A549 (cell line): ENCODE measurements around the gene SCART1. TPM values are rescaled to one million over a fixed set of nuclear protein-coding genes. Genes with fewer than 3 reads are reported as not detected.
"Not testable (repeated sequence)": the region's sequence is repeated elsewhere in the genome, so short reads cannot be mapped to it uniquely, and the experiment has no call there.

Source experiments
- ATAC-seq, 2 experiments: fragments of 200-7000 bp in 1 of 2; fragments of >200 bp in 1 of 2; cut with Nextera tagmentation in 1 of 2; cut with Tn5 transposase in 1 of 2; 3 replicates each; pipeline versions ENCODE4 v1.8.0 to v1.9.1; 2018 to 2020; ENCODE audit warnings: mild to moderate bottlenecking in 1 of 2, moderate library complexity in 1 of 2
- CTCF ChIA-PET: fragments of 300-600 bp; sonication (Branson Sonifier 250); formaldehyde crosslinking; extraction: SDS; loops from one replicate; lab custom pipeline; 2021; ENCODE audit warnings: antibody characterized with exemption, inconsistent platforms; lab: Yijun Ruan, JAX
- POLR2A ChIA-PET: fragments of 350-600 bp; formaldehyde crosslinking; extraction: SDS; loops from one replicate; lab custom pipeline; 2021; ENCODE audit warnings: antibody characterized with exemption, inconsistent platforms; lab: Yijun Ruan, JAX
- DNase-seq, 2 experiments: peaks; one replicate each; pipeline versions ENCODE4 v3.0.0 to v3.0.0-alpha.2; 2011 to 2016; ENCODE audit warnings: low read depth in 1 of 2, low spot score in 1 of 2
- FAIRE-seq: peaks from 2 replicates; lab custom pipeline; 2011; peaks lifted over from hg19 to GRCh38; lab: Jason Lieb, UNC
- H3K27ac ChIP-seq, 2 experiments: fragments of >200 bp; sonication (Bioruptor Twin); formaldehyde crosslinking; 3 replicates each; pipeline ENCODE4 v1.5.1; 2016 to 2017
- H3K4me1 ChIP-seq: fragments of >200 bp; sonication (Bioruptor Twin); formaldehyde crosslinking; 3 replicates; pipeline ENCODE4 v1.6.1; 2016
- H3K4me2 ChIP-seq: fragments of >200 bp; sonication (Bioruptor Twin); formaldehyde crosslinking; 3 replicates; pipeline ENCODE4 v1.6.1; 2016
- H3K4me3 ChIP-seq: fragments of >200 bp; sonication (Bioruptor Twin); formaldehyde crosslinking; 3 replicates; pipeline ENCODE4 v1.5.1; 2016
- H3K9me3 ChIP-seq: fragments of >200 bp; sonication (Bioruptor Twin); formaldehyde crosslinking; 3 replicates; pipeline ENCODE4 v1.6.1; 2016
- CBX8 ChIP-seq: fragments of 200-600 bp; sonication (generic); IDR thresholded peaks from 2 replicates; pipeline ENCODE4 v1.6.1; 2016
- EHF ChIP-seq: fragments of 250-450 bp; sonication (Bioruptor Pico); IDR thresholded peaks from 2 replicates; pipeline ENCODE4 v1.5.0; 2020; ENCODE audit warnings: mild to moderate bottlenecking
- EHMT2 ChIP-seq: fragments of 200-600 bp; sonication (generic); IDR thresholded peaks from 2 replicates; pipeline ENCODE4 v1.6.1; 2016; ENCODE audit warnings: antibody characterized with exemption, low read depth, mild to moderate bottlenecking, moderate library complexity
- EP300 ChIP-seq, 2 experiments: fragments of >200 bp; sonication (Bioruptor Twin); formaldehyde crosslinking; IDR thresholded peaks; 2 replicates in 1 of 2; 3 replicates in 1 of 2; pipeline ENCODE4 v1.6.1; 2016 to 2017
- FOXS1 ChIP-seq: fragments of 250-450 bp; sonication (Bioruptor Pico); IDR thresholded peaks from 2 replicates; pipeline ENCODE4 v1.5.0; 2020; ENCODE audit warnings: mild to moderate bottlenecking, moderate library complexity
- GATA3 ChIP-seq: IDR thresholded peaks from 2 replicates; pipeline ENCODE4 v1.6.1; 2012; ENCODE audit warnings: borderline replicate concordance
- HOXA7 ChIP-seq: fragments of 250-450 bp; sonication (Bioruptor Pico); IDR thresholded peaks from 2 replicates; pipeline ENCODE4 v1.5.0; 2020; ENCODE audit warnings: mild to moderate bottlenecking, moderate library complexity
- HOXB13 ChIP-seq: fragments of 250-450 bp; sonication (Bioruptor Pico); IDR thresholded peaks from 2 replicates; pipeline ENCODE4 v1.5.0; 2020; ENCODE audit warnings: low read depth, mild to moderate bottlenecking, moderate library complexity
- JUNB ChIP-seq: fragments of >200 bp; sonication (Bioruptor Twin); formaldehyde crosslinking; IDR thresholded peaks from 2 replicates; pipeline ENCODE4 v1.6.1; 2016
- KDM5A ChIP-seq: fragments of 200-600 bp; sonication (generic); IDR thresholded peaks from 2 replicates; pipeline ENCODE4 v1.6.1; 2016; ENCODE audit warnings: antibody characterized with exemption, mild to moderate bottlenecking
- MAFK ChIP-seq: fragments of 450-650 bp; IDR thresholded peaks from 2 replicates; pipeline ENCODE4 v1.6.1; 2014; ENCODE audit not compliant: partially characterized antibody
- MAX ChIP-seq: IDR thresholded peaks from 2 replicates; pipeline ENCODE4 v1.6.1; 2012
- MYC ChIP-seq: IDR thresholded peaks from 2 replicates; pipeline ENCODE4 v1.6.1; 2012; ENCODE audit warnings: mild to moderate bottlenecking, inconsistent platforms, low read length, improper control_type of control experiment, borderline replicate concordance
- NFE2L2 ChIP-seq: fragments of 150-350 bp; conservative IDR thresholded peaks from 2 replicates; pipeline ENCODE4 v1.6.1; 2014; ENCODE audit warnings: low read length
- NR3C1 ChIP-seq: fragments of >200 bp; sonication (Bioruptor Twin); formaldehyde crosslinking; IDR thresholded peaks from 3 replicates; pipeline ENCODE4 v1.6.1; 2017
- POLR2A ChIP-seq: IDR thresholded peaks from 2 replicates; pipeline ENCODE4 v1.6.1; 2012; ENCODE audit warnings: mild to moderate bottlenecking, low read length
- POLR2AphosphoS2 ChIP-seq: conservative IDR thresholded peaks from 2 replicates; pipeline ENCODE4 v1.6.1; 2012; ENCODE audit warnings: low read length, improper control_type of control experiment, inconsistent platforms
- RARB ChIP-seq: fragments of 250-450 bp; sonication (Bioruptor Pico); IDR thresholded peaks from 2 replicates; pipeline ENCODE4 v1.8.0; 2021; ENCODE audit warnings: mild to moderate bottlenecking, moderate library complexity
- RCOR1 ChIP-seq: fragments of 150-350 bp; IDR thresholded peaks from 2 replicates; pipeline ENCODE4 v1.6.1; 2014; ENCODE audit warnings: antibody characterized with exemption, low read length, low read depth
- RFX5 ChIP-seq: fragments of 450-650 bp; IDR thresholded peaks from 2 replicates; pipeline ENCODE4 v1.7.1; 2014; ENCODE audit warnings: antibody characterized with exemption, mild to moderate bottlenecking, moderate library complexity
- TFCP2L1 ChIP-seq: fragments of 250-450 bp; sonication (Bioruptor Pico); IDR thresholded peaks from 2 replicates; pipeline ENCODE4 v1.5.0; 2021; ENCODE audit warnings: mild to moderate bottlenecking
- TP53 ChIP-seq: fragments of 250-450 bp; sonication (Bioruptor Pico); IDR thresholded peaks from 2 replicates; pipeline ENCODE4 v1.5.0; 2021; ENCODE audit warnings: mild to moderate bottlenecking, moderate library complexity
- ZC3H11A ChIP-seq: fragments of 450-650 bp; IDR thresholded peaks from 2 replicates; pipeline ENCODE4 v1.6.1; 2014; ENCODE audit warnings: antibody characterized with exemption, mild to moderate bottlenecking
- WGBS: methylation state at CpG from one replicate; pipeline ENCODE4 v1.1.6; 2017; ENCODE audit errors: missing lambda C conversion rate; 5-methylcytosine and 5-hydroxymethylcytosine counted together
- polyA plus RNA-seq, 4 experiments: library from polyadenylated mRNA; depleted of rRNA in 3 of 4; stranded (reverse); fragments of >200 nt; fragmentation: RNase III in 1 of 4; extraction: RNeasy Plus Mini Kit Qiagen cat#74134 plus additional on column Dnase treatment in 1 of 4; gene quantifications; 2 replicates in 3 of 4; 3 replicates in 1 of 4; pipeline ENCODE4 v1.2.3, GENCODE V29; 2011 to 2017
- TF ChIP-seq, protein P1 (sequence below): fragments of 450-650 bp; IDR thresholded peaks from 2 replicates; pipeline ENCODE4 v1.6.1; 2014; ENCODE audit warnings: antibody characterized with exemption
- TF ChIP-seq, protein P2 (sequence below): fragments of 150-350 bp; IDR thresholded peaks from 2 replicates; pipeline ENCODE4 v1.6.1; 2014; ENCODE audit warnings: low read depth, mild to moderate bottlenecking, low read length
- TF ChIP-seq, protein P3 (sequence below): fragments of >200 bp; sonication (Bioruptor Twin); formaldehyde crosslinking; IDR thresholded peaks from 3 replicates; pipeline ENCODE4 v1.5.1; 2016
- TF ChIP-seq, protein P4 (sequence below): IDR thresholded peaks from 2 replicates; pipeline ENCODE4 v1.6.1; 2012; ENCODE audit warnings: low read depth, borderline replicate concordance
- TF ChIP-seq, protein P5 (sequence below): fragments of >200 bp; sonication (Bioruptor Twin); formaldehyde crosslinking; IDR thresholded peaks from 2 replicates; pipeline ENCODE4 v1.6.1; 2016

SCART1 gene
- polyA plus RNA-seq, 2 of the 4 experiments (the other 2 are of a cell fraction): 0.37 to 0.96 TPM

- no peak for DNase-seq
- Histone ChIP-seq H3K4me2 (no peak overlapping the region), H3K9me3 (no peaks in the 10 kb centered on the region; the same call in 2 of the 3 replicates), H3K4me1 (no peaks in the 10 kb centered on the region), H3K27ac (no peak overlapping the region), H3K4me3 (no peak overlapping the region)
- ChIA-PET CTCF (no interaction called here), POLR2A (no interaction called here)
- FAIRE-seq: no peak
- WGBS: 49% methylated on average over 17 of the region's 17 CpGs
- no peak for TF ChIP-seq GATA3
- TF ChIP-seq NR3C1: no peak
- TF ChIP-seq ZC3H11A: no peak
- TF ChIP-seq POLR2AphosphoS2: no peak
- TF ChIP-seq KDM5A: no peak
- no peak for TF ChIP-seq POLR2A
- TF ChIP-seq HOXB13 (CRISPR knock-in tag): no peak
- TF ChIP-seq RFX5: no peak
- TF ChIP-seq, protein P1, sequence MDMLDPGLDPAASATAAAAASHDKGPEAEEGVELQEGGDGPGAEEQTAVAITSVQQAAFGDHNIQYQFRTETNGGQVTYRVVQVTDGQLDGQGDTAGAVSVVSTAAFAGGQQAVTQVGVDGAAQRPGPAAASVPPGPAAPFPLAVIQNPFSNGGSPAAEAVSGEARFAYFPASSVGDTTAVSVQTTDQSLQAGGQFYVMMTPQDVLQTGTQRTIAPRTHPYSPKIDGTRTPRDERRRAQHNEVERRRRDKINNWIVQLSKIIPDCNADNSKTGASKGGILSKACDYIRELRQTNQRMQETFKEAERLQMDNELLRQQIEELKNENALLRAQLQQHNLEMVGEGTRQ: no peak
- TF ChIP-seq, protein P2, sequence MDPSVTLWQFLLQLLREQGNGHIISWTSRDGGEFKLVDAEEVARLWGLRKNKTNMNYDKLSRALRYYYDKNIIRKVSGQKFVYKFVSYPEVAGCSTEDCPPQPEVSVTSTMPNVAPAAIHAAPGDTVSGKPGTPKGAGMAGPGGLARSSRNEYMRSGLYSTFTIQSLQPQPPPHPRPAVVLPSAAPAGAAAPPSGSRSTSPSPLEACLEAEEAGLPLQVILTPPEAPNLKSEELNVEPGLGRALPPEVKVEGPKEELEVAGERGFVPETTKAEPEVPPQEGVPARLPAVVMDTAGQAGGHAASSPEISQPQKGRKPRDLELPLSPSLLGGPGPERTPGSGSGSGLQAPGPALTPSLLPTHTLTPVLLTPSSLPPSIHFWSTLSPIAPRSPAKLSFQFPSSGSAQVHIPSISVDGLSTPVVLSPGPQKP: no peak
- no peak for TF ChIP-seq FOXS1
- no peak for TF ChIP-seq MAX
- TF ChIP-seq, protein P3, sequence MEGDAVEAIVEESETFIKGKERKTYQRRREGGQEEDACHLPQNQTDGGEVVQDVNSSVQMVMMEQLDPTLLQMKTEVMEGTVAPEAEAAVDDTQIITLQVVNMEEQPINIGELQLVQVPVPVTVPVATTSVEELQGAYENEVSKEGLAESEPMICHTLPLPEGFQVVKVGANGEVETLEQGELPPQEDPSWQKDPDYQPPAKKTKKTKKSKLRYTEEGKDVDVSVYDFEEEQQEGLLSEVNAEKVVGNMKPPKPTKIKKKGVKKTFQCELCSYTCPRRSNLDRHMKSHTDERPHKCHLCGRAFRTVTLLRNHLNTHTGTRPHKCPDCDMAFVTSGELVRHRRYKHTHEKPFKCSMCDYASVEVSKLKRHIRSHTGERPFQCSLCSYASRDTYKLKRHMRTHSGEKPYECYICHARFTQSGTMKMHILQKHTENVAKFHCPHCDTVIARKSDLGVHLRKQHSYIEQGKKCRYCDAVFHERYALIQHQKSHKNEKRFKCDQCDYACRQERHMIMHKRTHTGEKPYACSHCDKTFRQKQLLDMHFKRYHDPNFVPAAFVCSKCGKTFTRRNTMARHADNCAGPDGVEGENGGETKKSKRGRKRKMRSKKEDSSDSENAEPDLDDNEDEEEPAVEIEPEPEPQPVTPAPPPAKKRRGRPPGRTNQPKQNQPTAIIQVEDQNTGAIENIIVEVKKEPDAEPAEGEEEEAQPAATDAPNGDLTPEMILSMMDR: no peak
- no peak for TF ChIP-seq TFCP2L1 (CRISPR knock-in tag)
- no peak for TF ChIP-seq EHMT2
- TF ChIP-seq RARB (CRISPR knock-in tag): no peak
- no peak for TF ChIP-seq RCOR1
- no peak for TF ChIP-seq MAFK
- no peak for TF ChIP-seq EP300 (IDR thresholded peaks at IDR 0.05)
- ATAC-seq: peak in 1 of 2 experiments; percentile 19; a peak in 2 of 6 replicates
These were observed 13.7 kb downstream of the SCART1 start for GRCh38 chr10:133467286-133467911.

DNA sequence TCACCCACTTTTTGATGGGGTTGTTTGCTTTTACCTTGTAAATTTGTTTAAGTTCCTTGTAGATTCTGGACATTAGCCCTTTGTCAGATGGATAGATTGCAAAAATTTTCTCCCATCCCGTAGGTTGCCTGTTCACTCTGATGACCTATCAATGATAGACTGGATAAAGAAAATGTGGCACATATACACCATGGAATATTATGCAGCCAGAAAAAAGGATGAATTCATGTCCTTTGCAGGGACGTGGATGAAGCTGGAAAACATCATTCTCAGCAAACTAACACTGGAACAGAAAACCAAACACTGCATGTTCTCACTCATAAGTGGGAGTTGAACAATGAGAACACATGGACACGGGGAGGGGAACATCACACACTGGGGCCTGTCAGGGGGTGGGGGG is 15.5 kb downstream of the SCART1 start:
- H3K4me1 ChIP-seq, DNase-seq, H3K4me3 ChIP-seq, ATAC-seq, H3K27ac ChIP-seq, H3K9me3 ChIP-seq, CTCF ChIA-PET, H3K4me2 ChIP-seq, POLR2A ChIA-PET, FAIRE-seq: not testable (repeated sequence)
- 2% methylated on average over 2 of the region's 3 CpGs for WGBS

- FAIRE-seq (no peak), DNase-seq (no peak), ATAC-seq (no peak)
- ChIA-PET CTCF (no interaction called here), POLR2A (no interaction called here)
- no peaks in the 10 kb centered on the region; the same call in 2 of the 3 replicates for H3K9me3 ChIP-seq
- TF ChIP-seq JUNB (no peak), NFE2L2 (no peak), RCOR1 (no peak), NR3C1 (no peak), CBX8 (no peak), FOXS1 (no peak), HOXA7 (CRISPR knock-in tag) (no peak), MYC (no peak), TFCP2L1 (CRISPR knock-in tag) (no peak), EHF (no peak), RFX5 (no peak), KDM5A (no peak), TP53 (CRISPR knock-in tag) (no peak)
- TF ChIP-seq, protein P4, sequence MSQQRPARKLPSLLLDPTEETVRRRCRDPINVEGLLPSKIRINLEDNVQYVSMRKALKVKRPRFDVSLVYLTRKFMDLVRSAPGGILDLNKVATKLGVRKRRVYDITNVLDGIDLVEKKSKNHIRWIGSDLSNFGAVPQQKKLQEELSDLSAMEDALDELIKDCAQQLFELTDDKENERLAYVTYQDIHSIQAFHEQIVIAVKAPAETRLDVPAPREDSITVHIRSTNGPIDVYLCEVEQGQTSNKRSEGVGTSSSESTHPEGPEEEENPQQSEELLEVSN: no peak
- TF ChIP-seq, protein P5, sequence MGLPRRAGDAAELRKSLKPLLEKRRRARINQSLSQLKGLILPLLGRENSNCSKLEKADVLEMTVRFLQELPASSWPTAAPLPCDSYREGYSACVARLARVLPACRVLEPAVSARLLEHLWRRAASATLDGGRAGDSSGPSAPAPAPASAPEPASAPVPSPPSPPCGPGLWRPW: no peak
- no peaks in the 10 kb centered on the region for H3K4me1 ChIP-seq
- no peak overlapping the region for H3K4me2 ChIP-seq
- H3K4me3 ChIP-seq: no peak overlapping the region
- no peak overlapping the region for H3K27ac ChIP-seq
- WGBS: 9% methylated on average over 6 of the region's 7 CpGs
These were observed 17.8 kb downstream of the SCART1 start for GRCh38 chr10:133471300-133472109.
